Kidney epithelial cell (primary cell): ENCODE measurements around the gene AVPI1. TPM values are rescaled to one million over a fixed set of nuclear protein-coding genes. Genes with fewer than 3 reads are reported as not detected.
"Not testable (repeated sequence)": the region's sequence is repeated elsewhere in the genome, so short reads cannot be mapped to it uniquely, and the experiment has no call there.

Experiments used
- DNase-seq: peaks from one replicate; pipeline ENCODE4 v3.0.0-alpha.2; 2010; ENCODE audit warnings: low read depth
- H3K27me3 ChIP-seq: 2 replicates; pipeline ENCODE4 v1.6.0; 2011; ENCODE audit warnings: low read length; ENCODE audit not compliant: control insufficient read depth, insufficient read depth
- H3K36me3 ChIP-seq: 2 replicates; pipeline ENCODE4 v1.5.1; 2011; ENCODE audit warnings: low read length; ENCODE audit not compliant: control insufficient read depth, insufficient read depth
- H3K4me3 ChIP-seq: 2 replicates; pipeline ENCODE4 v1.5.1; 2011; ENCODE audit warnings: low read depth, mild to moderate bottlenecking, control low read depth, low read length
- total RNA-seq: library from RNA; depleted of rRNA; stranded (reverse); fragments of >200 nt; gene quantifications from 2 replicates; pipeline ENCODE4 v1.2.3, GENCODE V29; 2015
- TF ChIP-seq, protein P1 (sequence below): IDR thresholded peaks from 2 replicates; pipeline ENCODE4 v1.5.1; 2011; ENCODE audit warnings: mild to moderate bottlenecking, moderate library complexity, low read length, control low read depth, inconsistent platforms; ENCODE audit not compliant: insufficient read depth, poor library complexity, severe bottlenecking

The AVPI1 gene
- total RNA-seq, 1 donor from 2014 or later, result 17.2 TPM

DNA sequence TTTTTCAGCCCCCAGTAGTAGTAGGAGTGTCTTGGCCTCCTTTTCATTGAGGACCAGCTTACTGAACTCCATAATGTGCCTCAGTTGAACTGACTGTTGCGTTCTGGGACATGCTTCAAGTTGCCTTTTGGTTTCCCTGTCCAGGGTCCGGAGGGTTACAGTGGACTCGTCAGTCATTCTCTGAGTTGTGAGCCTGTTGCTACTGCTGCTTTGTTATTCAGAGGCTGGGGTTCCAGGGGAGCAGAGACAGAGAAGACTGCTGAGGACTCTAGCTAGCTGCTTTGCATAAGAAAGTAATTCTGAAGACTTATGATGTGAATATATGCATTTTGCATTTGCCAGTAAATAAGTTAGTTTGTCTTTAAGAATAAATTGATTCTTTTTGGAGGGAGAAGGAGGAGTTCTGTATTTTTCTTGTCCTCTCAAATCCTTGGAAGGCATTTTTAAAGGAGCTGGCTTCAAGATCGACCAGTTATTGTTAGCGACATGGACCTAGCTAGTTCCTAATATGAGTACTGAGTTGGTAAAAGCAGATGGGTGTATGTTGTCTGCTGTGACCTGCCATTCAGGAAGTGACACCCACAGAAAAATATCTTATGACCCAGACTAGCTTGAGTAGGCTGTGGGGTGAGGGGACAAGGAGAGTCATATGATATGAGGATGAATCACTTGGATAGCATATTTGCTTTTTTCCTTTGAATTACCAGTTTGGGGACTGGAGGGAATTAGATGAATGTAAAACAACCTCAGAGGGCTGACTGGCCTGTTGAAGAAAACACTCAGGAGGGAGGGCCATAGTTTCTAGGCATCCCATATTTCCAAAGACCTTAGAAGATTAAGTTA is 38.3 kb downstream of the AVPI1 start:
- DNase-seq, result peak; percentile 77
- TF ChIP-seq, protein P1, sequence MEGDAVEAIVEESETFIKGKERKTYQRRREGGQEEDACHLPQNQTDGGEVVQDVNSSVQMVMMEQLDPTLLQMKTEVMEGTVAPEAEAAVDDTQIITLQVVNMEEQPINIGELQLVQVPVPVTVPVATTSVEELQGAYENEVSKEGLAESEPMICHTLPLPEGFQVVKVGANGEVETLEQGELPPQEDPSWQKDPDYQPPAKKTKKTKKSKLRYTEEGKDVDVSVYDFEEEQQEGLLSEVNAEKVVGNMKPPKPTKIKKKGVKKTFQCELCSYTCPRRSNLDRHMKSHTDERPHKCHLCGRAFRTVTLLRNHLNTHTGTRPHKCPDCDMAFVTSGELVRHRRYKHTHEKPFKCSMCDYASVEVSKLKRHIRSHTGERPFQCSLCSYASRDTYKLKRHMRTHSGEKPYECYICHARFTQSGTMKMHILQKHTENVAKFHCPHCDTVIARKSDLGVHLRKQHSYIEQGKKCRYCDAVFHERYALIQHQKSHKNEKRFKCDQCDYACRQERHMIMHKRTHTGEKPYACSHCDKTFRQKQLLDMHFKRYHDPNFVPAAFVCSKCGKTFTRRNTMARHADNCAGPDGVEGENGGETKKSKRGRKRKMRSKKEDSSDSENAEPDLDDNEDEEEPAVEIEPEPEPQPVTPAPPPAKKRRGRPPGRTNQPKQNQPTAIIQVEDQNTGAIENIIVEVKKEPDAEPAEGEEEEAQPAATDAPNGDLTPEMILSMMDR, result no peak
- Histone ChIP-seq H3K4me3 (no peak overlapping the region), H3K36me3 (peaks cover 2% of the 10 kb centered on the region), H3K27me3 (no peaks in the 10 kb centered on the region)

DNA sequence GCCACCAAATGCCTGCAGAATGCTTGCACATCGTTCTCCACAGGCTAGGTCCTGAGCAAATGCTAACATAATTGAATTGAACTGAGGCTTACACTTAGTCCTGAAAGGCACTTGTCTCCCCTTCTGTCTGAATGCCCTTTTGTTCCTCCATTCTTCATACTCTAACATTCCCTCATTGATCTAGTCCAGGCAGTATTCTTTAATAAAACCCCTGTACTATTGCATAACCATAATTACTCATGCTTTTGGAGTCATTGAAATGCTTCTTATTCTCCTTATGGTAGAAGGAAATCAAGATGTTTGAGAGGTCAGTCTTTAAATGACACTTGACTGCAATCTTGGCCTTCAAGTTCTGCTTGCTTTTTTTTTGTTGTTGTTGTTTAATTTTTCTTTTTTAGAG is 39.5 kb downstream of the AVPI1 start:
- DNase-seq, result no peak
- Histone ChIP-seq H3K27me3 (no peaks in the 10 kb centered on the region), H3K36me3 (peaks cover 2% of the 10 kb centered on the region), H3K4me3 (no peak overlapping the region)
- TF ChIP-seq, protein P1, result no peak

DNA sequence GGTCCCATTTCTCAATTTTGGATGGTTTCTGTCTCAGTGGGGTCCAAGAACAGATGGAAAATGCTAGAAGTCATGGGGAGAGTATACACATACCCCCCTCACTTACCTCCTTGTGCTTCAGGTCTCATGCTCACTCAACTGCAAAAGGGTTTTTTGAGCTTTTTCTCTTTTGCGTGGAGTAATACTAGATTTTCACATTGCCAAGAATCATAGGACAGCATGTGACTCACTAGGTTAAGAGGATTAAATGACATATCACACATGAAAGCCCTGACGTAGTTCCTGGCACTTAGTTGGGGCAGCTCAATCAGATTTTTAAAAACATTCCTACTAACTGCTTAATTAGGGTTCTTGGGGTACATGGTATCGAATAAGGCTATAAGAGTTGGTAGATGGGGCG is 42.1 kb downstream of the AVPI1 start:
- no peak overlapping the region for H3K4me3 ChIP-seq
- no peak for DNase-seq
- no peaks in the 10 kb centered on the region for H3K27me3 ChIP-seq
- H3K36me3 ChIP-seq, result peaks cover 2% of the 10 kb centered on the region
- TF ChIP-seq, protein P1, result no peak

DNA sequence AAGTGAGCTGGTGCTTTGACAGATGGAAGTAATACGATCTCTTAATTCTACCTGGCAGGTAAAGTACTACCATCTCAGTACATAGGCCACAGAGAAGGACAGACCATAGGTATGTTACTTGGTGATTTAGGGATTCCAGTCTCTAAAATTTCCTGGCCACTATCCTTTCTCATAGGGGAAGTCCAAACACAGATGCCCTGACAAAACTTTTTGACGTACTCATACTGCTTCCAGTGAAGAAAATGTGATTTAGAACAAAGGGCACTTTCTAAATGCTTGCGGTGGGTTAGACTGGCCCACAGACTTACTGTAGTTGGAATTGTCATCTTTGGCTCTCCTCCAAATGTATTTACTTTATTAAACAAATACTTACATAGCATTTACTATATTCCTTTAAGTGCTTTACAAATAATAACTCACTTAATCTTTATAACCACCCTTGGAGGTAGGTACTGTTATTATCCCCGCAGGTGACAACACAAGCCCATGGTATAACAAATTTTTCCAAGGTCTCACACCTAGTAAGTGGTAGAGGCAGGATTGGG is 43.5 kb downstream of the AVPI1 start:
- Histone ChIP-seq H3K27me3 (no peaks in the 10 kb centered on the region), H3K4me3 (no peak overlapping the region), H3K36me3 (peaks cover 2% of the 10 kb centered on the region)
- TF ChIP-seq, protein P1, result no peak
- DNase-seq, result no peak

DNA sequence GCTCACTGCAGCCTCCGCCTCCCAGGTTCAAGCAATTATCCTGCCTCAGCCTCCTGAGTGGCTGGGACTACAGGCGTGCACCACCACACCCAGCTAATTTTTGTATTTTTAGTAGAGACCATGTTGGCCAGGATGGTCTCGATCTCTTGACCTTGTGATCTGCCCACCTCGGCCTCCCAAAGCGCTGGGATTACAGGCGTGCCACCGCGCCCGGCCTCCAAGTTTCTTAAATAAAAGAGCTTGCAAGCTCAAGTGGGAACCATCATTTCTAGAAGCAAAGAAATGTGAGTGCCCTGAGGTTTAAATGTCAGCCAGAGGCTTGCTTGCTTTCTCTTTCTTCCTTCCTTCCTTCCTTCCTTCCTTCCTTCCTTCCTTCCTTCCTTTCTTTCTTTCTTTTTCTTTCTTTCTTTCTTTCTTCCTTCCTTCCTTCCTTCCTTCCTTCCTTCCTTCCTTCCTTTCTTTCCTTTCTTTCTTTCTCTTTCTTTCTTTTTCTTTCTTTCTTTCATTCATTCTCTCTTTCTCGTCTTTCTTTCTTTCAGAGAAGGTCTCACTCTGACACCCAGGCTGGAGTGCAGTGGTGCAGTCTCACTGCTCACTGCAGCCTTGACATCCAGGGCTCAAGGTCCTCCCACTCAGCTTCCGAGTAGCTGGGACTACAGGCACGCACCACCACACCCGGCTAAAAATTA is 44.4 kb downstream of the AVPI1 start:
- H3K36me3 ChIP-seq, H3K27me3 ChIP-seq, DNase-seq, H3K4me3 ChIP-seq: not testable (repeated sequence)
